ENCODE data around the gene GIT2. TPM values are rescaled to one million over a fixed set of nuclear protein-coding genes. Genes with fewer than 3 reads are reported as not detected.

Gene GIT2
- total and polyA plus RNA-seq, 2 experiments from 2014 or later, result 15.8 to 20.9 TPM

DNA sequence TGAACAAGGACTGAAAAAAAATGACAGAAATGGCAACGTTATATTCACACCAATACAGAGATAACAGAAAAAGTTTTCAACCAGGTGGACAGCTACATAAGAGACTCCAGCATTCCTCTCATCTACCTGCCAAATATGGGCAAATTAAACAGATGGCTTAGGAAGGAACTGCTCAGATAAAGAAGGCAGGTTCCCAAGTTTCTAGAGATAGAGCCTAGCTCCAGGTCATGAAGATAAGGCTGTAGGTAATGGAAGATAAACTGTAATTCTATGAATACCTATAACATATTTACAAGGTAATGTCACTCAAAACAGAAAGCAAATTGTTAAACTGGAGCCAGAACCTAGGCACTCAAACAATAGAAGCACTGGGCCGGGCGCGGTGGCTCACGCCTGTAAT lies 42.5 kb downstream of the GIT2 start:
- Mint-ChIP-seq H3K9me3 (no peaks in the 10 kb centered on the region), H3K4me1 (peaks cover 10% of the 10 kb centered on the region), H3K4me3 (no peak overlapping the region), H3K27ac (no peak overlapping the region), H3K36me3 (ENCODE audit: low read depth) (peaks cover 25% of the 10 kb centered on the region), H3K27me3 (ENCODE audit: insufficient read depth, low read depth, poor library complexity) (peaks cover 2% of the 10 kb centered on the region)
- ATAC-seq, result no peak
- no peak overlapping the region for H3K4me2 ChIP-seq
- no peaks in the 10 kb centered on the region for H3K4me1 ChIP-seq (ENCODE audit: insufficient read depth)
- H3K4me3 ChIP-seq, result no peak overlapping the region
- H2AFZ ChIP-seq, result no peak overlapping the region
- H3K27me3 ChIP-seq (ENCODE audit: insufficient read depth), result no peaks in the 10 kb centered on the region
- no peak for DNase-seq (ENCODE audit: low spot score)
- no peaks in the 10 kb centered on the region; the same call in 1 of the 2 replicates for H4K20me1 ChIP-seq (replicated peaks; ENCODE audit: insufficient read depth)
- H3K27ac ChIP-seq (ENCODE audit: low read depth), result no peak overlapping the region
- TF ChIP-seq EZH2phosphoT487 (IDR thresholded peaks at IDR 0.05; ENCODE audit: unreplicated experiment) (no peak), POLR2AphosphoS5 (IDR thresholded peaks at IDR 0.05; ENCODE audit: low read depth) (no peak), CREB1 (CRISPR knock-in tag; IDR thresholded peaks at IDR 0.05; ENCODE audit: low read depth) (no peak), EZH2 (IDR thresholded peaks at IDR 0.05; ENCODE audit: low read depth, unreplicated experiment) (no peak), ZNF114 (CRISPR knock-in tag; IDR thresholded peaks at IDR 0.05) (no peak), NANOG (IDR thresholded peaks at IDR 0.05; ENCODE audit: borderline replicate concordance) (no peak), ZNF331 (CRISPR knock-in tag; IDR thresholded peaks at IDR 0.05; ENCODE audit: low read depth) (no peak), JUNB (IDR thresholded peaks at IDR 0.05; ENCODE audit: unreplicated experiment) (no peak), STAT1 (IDR thresholded peaks at IDR 0.05; ENCODE audit: unreplicated experiment) (no peak)
- TF ChIP-seq, protein P1, sequence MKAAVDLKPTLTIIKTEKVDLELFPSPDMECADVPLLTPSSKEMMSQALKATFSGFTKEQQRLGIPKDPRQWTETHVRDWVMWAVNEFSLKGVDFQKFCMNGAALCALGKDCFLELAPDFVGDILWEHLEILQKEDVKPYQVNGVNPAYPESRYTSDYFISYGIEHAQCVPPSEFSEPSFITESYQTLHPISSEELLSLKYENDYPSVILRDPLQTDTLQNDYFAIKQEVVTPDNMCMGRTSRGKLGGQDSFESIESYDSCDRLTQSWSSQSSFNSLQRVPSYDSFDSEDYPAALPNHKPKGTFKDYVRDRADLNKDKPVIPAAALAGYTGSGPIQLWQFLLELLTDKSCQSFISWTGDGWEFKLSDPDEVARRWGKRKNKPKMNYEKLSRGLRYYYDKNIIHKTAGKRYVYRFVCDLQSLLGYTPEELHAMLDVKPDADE (IDR thresholded peaks at IDR 0.05), result no peak
- TF ChIP-seq, protein P2, sequence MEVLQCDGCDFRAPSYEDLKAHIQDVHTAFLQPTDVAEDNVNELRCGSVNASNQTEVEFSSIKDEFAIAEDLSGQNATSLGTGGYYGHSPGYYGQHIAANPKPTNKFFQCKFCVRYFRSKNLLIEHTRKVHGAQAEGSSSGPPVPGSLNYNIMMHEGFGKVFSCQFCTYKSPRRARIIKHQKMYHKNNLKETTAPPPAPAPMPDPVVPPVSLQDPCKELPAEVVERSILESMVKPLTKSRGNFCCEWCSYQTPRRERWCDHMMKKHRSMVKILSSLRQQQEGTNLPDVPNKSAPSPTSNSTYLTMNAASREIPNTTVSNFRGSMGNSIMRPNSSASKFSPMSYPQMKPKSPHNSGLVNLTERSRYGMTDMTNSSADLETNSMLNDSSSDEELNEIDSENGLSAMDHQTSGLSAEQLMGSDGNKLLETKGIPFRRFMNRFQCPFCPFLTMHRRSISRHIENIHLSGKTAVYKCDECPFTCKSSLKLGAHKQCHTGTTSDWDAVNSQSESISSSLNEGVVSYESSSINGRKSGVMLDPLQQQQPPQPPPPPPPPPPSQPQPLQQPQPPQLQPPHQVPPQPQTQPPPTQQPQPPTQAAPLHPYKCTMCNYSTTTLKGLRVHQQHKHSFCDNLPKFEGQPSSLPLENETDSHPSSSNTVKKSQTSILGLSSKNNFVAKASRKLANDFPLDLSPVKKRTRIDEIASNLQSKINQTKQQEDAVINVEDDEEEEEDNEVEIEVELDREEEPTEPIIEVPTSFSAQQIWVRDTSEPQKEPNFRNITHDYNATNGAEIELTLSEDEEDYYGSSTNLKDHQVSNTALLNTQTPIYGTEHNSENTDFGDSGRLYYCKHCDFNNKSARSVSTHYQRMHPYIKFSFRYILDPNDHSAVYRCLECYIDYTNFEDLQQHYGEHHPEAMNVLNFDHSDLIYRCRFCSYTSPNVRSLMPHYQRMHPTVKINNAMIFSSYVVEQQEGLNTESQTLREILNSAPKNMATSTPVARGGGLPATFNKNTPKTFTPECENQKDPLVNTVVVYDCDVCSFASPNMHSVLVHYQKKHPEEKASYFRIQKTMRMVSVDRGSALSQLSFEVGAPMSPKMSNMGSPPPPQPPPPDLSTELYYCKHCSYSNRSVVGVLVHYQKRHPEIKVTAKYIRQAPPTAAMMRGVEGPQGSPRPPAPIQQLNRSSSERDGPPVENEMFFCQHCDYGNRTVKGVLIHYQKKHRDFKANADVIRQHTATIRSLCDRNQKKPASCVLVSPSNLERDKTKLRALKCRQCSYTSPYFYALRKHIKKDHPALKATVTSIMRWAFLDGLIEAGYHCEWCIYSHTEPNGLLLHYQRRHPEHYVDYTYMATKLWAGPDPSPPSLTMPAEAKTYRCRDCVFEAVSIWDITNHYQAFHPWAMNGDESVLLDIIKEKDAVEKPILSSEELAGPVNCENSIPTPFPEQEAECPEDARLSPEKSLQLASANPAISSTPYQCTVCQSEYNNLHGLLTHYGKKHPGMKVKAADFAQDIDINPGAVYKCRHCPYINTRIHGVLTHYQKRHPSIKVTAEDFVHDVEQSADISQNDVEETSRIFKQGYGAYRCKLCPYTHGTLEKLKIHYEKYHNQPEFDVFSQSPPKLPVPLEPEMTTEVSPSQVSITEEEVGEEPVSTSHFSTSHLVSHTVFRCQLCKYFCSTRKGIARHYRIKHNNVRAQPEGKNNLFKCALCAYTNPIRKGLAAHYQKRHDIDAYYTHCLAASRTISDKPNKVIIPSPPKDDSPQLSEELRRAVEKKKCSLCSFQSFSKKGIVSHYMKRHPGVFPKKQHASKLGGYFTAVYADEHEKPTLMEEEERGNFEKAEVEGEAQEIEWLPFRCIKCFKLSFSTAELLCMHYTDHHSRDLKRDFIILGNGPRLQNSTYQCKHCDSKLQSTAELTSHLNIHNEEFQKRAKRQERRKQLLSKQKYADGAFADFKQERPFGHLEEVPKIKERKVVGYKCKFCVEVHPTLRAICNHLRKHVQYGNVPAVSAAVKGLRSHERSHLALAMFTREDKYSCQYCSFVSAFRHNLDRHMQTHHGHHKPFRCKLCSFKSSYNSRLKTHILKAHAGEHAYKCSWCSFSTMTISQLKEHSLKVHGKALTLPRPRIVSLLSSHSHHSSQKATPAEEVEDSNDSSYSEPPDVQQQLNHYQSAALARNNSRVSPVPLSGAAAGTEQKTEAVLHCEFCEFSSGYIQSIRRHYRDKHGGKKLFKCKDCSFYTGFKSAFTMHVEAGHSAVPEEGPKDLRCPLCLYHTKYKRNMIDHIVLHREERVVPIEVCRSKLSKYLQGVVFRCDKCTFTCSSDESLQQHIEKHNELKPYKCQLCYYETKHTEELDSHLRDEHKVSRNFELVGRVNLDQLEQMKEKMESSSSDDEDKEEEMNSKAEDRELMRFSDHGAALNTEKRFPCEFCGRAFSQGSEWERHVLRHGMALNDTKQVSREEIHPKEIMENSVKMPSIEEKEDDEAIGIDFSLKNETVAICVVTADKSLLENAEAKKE (CRISPR knock-in tag; IDR thresholded peaks at IDR 0.05), result no peak
- TF ChIP-seq, protein P3, sequence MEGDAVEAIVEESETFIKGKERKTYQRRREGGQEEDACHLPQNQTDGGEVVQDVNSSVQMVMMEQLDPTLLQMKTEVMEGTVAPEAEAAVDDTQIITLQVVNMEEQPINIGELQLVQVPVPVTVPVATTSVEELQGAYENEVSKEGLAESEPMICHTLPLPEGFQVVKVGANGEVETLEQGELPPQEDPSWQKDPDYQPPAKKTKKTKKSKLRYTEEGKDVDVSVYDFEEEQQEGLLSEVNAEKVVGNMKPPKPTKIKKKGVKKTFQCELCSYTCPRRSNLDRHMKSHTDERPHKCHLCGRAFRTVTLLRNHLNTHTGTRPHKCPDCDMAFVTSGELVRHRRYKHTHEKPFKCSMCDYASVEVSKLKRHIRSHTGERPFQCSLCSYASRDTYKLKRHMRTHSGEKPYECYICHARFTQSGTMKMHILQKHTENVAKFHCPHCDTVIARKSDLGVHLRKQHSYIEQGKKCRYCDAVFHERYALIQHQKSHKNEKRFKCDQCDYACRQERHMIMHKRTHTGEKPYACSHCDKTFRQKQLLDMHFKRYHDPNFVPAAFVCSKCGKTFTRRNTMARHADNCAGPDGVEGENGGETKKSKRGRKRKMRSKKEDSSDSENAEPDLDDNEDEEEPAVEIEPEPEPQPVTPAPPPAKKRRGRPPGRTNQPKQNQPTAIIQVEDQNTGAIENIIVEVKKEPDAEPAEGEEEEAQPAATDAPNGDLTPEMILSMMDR (conservative IDR thresholded peaks at IDR 0.05; ENCODE audit: low read depth in 2 of 2), result no peak
- TF ChIP-seq, protein P4, sequence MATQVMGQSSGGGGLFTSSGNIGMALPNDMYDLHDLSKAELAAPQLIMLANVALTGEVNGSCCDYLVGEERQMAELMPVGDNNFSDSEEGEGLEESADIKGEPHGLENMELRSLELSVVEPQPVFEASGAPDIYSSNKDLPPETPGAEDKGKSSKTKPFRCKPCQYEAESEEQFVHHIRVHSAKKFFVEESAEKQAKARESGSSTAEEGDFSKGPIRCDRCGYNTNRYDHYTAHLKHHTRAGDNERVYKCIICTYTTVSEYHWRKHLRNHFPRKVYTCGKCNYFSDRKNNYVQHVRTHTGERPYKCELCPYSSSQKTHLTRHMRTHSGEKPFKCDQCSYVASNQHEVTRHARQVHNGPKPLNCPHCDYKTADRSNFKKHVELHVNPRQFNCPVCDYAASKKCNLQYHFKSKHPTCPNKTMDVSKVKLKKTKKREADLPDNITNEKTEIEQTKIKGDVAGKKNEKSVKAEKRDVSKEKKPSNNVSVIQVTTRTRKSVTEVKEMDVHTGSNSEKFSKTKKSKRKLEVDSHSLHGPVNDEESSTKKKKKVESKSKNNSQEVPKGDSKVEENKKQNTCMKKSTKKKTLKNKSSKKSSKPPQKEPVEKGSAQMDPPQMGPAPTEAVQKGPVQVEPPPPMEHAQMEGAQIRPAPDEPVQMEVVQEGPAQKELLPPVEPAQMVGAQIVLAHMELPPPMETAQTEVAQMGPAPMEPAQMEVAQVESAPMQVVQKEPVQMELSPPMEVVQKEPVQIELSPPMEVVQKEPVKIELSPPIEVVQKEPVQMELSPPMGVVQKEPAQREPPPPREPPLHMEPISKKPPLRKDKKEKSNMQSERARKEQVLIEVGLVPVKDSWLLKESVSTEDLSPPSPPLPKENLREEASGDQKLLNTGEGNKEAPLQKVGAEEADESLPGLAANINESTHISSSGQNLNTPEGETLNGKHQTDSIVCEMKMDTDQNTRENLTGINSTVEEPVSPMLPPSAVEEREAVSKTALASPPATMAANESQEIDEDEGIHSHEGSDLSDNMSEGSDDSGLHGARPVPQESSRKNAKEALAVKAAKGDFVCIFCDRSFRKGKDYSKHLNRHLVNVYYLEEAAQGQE (IDR thresholded peaks at IDR 0.05; ENCODE audit: unreplicated experiment), result no peak
- H3K9me2 ChIP-seq (ENCODE audit: insufficient read depth), result no peaks in the 10 kb centered on the region
- H3K79me2 ChIP-seq (replicated peaks; ENCODE audit: insufficient read depth), result no peaks in the 10 kb centered on the region
- peaks cover 9% of the 10 kb centered on the region; the same call in 1 of the 2 replicates for H3K36me3 ChIP-seq (ENCODE audit: insufficient read depth)
- H3F3A ChIP-seq (replicated peaks; ENCODE audit: low read depth), result 0 out of 2 replicates have a peak, but pooled peaks cover 3% of the 10 kb centered on the region

All from GM23338 (cell line).